Left renal cortex interstitium (tissue), 4 donors: Measurements from ENCODE around the gene TTC34. TPM values are rescaled to one million over a fixed set of nuclear protein-coding genes. Genes with fewer than 3 reads are reported as not detected.
"Not testable (repeated sequence)": the region's sequence is repeated elsewhere in the genome, so short reads cannot be mapped to it uniquely, and the experiment has no call there.

Experiments
- DNase-seq, 4 donors: peaks; one replicate each; pipeline ENCODE4 v3.0.0-alpha.2; 2013; ENCODE audit warnings: low read depth in 4 of 4, low spot score in 2 of 4, missing footprints in 1 of 4
- polyA plus RNA-seq, 4 donors: library from polyadenylated mRNA; unstranded; fragments of 120-200 nt; gene quantifications; one replicate each; pipeline ENCODE4 v1.2.1, GENCODE V29; 2013; ENCODE audit not compliant: insufficient read length in 4 of 4

Gene TTC34
- polyA plus RNA-seq, 4 donors: 0.49 to 1.5 (median 1.0) TPM

DNA sequence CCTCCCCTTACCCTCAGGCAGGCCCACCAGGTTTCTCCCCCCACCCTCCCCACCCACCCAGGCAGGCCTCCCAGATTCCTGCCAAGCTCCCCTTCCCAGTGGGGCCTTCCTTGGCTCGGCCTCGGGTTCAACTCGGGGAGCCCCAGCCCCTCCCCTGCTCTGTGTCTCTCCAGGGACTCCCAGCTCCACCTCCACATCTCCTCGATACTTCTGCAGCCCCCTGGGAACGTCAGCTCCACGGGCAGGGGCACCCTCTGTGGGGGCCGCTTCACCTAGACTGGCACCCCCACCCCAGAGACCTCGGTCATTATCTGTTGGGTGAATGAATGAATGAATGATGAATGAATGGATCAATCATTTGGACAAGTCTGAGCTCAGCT, 169.5 kb downstream of the TTC34 start:
- no peak for DNase-seq

DNA sequence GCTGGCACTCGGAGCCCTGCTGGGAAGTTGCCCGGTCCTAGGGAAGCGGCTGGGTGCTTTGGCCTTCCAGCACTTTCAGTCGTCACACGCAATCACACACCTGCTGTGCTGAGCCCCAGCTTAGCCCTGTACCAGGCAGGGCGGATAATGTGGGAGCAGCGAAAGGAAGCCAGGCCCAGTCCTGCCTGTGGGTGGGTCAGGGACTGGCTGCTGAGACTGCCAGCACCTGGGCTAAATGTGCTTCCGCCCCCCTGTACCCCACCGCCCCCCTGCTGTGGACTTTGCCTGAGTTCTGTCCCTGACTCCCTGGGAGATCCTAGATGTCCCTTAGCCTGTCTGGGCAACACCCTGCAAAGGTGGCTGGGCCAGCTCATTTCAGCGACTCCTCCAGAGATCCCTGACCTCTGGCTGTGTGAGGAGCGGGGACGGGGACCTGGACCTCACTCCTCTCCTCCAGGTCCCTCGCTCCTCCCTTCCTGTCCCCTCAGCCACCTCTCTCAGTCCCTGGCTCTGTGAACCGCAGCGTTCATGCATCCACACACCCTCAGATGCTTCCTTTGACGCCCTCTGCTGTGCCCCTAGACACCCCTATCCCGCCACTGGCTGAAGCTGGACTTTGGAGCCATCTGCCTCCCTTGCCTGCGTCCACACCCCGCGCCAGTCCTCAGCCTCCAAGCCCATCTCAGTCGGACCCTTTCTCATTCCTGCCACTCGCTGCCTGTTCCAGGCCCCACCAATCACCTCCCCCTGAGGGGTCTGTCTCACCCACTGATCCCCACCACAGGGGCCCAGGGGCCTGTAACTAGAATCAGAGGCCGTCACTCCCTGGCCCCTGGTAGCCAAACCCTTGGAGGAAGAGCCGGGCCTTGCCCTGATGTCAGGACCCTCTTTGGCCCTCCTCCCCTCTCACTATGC, 170.1 kb downstream of the TTC34 start:
- no peak for DNase-seq

DNA sequence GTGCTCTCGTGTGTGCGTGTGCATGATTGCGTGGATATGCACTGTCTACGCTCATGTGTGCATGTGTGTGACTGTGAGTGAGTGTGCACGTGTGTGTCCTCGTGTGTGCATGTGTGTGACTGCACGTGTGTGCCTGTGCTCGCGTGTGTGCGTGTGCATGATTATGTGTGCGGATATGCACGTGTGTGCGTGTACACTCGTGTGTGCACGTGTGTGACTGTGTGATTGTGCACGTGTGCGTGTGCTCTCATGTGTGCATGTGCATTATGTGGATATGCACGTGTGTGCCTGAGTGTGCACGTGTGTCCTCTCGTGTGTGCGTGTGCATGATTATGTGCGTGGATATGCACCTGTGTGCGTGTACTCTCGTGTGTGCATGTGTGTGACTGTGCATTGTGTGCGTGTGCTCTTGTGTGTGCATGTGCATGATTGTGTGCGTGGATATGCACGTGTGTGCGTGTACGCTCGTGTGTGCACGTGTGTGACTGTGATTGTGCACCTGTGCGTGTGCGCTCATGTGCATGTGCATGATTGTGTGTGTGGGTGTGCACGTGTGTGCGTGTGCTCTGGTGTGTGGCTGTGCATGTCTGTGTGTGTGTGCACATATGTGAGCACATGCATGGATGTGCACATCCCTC, 170.9 kb downstream of the TTC34 start:
- DNase-seq: no peak

DNA sequence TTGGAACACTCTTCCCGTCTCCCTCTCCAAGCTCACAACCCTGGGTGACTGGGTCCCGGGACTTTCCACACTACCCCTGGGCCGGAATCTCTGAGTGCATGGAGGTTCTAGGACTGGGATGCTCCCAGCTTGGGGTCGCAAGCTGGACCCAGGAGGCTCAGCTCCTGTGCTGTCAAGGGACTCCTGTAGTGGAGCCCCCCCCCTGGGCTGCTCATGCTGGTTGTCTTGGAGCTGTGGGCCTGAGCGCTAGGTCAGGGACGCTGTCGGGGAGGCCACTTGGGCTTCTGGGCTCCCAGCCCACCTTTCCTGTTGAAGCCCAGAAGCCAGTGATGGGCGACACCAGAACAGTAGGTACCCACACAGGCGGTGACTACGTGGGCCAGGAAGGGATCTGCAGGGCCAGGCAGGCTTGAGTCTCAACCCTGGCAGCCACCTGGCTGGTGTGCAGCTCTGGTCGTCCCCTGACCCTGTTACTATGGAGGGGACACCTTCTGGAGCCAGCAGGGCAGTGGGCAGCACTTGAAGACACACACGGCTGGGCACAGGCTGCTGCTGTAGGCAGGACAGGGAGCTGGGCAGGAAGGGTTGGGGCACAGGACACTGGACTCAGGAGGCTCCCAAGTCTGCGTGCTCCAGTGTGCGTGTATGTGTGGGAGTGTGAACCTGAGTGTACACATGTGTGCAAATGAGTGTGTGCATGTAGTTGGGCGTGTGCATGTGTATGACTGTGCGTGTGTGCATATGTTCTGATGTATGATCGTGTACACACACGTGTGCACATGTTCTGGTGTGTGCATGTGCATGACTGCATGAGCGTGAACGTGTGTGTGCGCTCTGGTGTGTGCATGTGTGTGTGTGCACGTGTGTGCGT, 171.6 kb downstream of the TTC34 start:
- DNase-seq: no peak

DNA sequence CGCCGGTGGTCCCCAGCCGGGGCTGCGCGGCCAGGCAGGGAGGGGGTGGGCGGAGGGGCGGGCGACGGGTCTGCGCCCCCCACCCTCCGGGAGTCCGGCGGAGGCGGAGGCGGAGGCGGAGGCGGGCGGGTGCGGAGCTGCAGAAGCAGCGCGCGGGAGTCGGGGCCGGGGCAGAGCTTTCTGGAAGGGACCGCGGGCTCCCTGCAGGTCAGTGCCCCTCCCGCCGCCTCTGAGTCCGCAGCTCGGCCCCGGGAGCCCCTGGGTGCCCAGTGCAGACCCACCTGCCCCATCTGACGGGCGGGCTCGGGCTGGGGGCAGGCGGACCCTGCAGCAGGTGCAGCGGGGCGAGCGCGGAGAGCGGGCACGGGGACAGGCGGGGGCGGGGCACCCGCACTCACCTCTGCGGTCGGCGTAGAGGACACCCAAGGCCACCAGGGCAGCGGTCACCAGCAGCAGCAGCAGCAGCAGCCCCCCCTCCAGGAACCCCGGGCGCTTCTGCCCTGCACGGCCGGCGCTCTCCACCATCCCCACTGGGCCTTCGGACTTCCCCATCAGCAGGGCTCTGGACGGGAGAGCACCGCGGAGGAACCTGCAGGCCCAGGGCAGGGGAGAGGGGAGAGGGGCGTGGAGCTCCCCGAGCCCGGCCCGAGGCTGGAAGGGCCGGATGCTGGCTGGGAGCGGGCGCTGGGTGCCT, 172.4 kb downstream of the TTC34 start:
- DNase-seq: no peak

DNA sequence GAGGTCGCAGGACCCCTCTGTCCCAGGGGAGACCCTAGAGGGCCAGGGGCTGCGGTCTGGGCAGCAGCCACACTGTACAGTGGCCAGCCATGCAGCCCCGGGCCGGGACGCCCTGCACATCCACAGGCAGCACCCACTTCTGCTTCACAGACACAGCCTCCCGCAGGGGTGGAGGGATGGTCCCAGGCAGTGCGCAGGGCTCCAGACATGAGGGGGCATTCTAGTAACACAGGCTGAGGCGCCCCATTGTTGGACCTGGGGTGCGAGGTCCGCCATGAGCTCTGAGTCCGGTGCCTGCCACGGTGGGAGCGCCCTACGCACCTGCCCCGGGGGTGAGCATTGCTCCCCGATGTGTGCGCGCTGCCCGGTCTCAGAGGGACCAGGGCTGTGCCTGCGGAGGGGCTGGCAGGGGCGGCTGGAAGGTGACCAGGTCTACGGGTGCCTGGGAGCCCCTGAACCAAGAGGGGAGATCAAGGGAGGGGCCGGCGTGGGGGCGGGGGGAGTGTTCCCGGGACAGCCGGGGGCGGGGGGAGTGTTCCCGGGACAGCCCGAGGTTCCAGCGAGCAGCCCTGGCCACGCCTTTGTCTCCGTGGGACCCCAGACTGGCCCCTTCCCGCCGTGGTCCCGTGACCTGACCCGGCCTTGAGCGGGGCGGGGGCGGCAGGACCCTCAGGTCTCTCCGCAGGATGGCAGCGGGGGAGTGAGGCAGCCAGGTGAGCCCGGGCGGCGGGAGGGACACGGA, 173.1 kb downstream of the TTC34 start:
- DNase-seq: no peak

DNA sequence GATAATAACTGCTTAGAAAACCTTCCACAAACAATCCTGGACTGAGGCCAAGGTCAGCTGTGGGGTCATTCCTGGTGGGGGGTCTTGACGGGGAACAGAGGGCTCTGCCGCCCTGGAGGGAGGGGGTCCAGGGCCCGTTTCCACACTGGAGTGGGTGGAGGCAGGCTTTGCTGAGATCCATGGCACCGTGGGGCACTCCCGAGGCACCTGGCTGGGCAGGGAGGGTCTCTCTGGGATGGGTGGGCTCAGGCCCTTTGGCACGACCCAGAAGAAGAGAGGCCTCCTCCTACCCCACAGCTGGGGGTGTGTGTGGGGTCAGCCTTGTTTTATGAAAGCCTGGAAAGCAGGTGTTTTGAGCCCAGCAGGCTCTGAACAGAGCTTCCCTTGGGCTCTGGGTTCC, 173.7 kb downstream of the TTC34 start:
- no peak for DNase-seq

DNA sequence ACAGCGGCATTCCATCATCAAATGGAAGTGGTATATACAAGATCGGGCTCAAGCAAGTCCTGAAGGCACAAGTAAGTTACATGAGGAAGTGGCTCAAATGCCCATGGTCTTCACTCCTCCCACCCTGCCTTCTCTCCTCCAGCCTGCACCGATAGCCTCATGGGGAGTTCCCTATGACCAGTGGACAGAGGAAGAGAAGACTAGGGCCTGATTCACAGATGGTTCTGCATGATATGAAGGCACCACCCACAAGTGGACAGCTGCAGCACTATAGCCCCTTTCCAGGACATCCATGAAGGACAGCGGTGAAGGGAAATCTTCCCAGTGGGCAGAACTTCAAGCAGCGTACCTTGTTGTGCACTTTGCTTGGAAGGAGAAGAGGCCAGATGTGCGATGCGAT, 175.7 kb downstream of the TTC34 start:
- not testable (repeated sequence) for DNase-seq

DNA sequence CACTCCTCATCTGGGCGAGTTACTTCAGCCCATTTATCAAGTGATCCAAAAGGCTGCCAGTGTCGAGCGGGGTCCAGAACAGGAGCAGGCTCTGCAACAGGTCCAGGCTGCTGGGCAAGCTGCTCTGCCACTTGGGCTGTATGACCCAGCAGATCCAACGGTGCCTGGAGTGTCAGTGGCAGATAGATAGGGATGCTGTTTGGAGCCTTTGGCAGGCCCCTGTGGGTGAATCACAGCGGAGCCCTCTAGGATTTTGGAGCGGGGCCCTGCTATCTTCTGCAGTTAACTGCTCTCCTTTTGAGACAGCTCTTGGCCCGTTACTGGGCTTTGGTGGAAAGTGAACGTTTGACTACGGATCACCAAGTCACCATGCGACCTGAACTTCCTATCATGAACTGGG, 176.2 kb downstream of the TTC34 start:
- DNase-seq: no peak

DNA sequence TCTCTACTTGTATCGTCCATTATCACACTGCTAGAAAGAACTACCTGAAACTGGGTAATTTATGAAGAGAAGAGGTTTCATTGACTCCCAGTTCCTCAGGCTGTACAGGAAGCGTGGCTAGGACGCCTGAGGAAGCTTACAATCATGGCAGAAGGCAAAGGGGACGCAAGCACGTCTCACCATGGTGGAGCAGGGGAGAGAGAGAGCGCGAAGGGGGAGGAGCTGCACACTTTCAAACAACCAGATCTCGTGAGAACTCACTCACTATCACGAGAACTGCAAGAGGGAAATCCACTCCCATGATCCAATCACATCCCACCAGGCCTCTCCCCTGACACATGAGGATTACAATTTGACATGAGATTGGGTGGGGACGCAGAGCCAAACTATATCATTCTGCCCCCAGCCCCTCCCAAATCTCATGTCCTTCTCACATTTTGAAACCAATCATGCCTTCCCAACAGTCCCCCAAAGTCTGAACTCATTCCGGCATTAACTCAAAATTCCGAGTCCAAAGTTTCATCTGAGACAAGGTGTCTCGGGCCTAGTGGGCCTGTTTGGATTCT, 176.7 kb downstream of the TTC34 start:
- no peak for DNase-seq

DNA sequence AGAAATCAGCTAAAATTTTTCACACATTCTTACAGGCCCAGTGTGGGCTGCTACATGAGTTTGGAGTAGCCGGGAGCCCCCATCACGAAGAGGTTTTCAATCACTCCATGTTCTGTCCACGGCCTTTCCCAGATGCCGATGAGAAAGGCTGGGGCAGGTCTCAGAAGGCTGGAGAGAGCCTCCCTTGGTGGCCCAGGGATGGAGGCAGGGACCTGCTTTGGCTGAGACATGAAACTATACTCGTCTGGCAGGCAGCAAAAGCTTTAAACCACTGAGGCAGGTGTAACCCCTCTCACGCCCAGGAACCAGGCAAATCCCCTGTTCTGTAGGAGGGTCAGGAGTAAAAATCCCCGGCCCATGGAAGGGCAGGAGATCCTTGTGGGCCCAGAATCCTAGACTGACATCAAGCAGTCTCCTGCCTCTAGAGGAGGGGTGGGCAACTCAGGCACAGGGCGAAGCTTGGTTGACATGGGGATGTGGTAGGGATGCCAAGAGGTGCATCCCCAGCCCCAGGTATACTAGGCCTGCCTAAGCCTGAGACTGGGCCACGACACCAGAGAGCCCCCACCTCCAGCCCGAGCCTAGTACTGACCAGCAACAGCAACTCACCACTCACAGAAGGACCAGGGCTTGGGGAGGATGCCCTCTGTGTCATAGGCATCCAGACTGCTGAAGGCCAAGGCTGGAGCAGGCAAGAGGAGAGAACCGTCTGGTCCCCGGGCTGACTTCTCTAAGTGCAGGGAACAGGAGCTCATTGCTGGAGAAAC, 177.7 kb downstream of the TTC34 start:
- DNase-seq: no peak

DNA sequence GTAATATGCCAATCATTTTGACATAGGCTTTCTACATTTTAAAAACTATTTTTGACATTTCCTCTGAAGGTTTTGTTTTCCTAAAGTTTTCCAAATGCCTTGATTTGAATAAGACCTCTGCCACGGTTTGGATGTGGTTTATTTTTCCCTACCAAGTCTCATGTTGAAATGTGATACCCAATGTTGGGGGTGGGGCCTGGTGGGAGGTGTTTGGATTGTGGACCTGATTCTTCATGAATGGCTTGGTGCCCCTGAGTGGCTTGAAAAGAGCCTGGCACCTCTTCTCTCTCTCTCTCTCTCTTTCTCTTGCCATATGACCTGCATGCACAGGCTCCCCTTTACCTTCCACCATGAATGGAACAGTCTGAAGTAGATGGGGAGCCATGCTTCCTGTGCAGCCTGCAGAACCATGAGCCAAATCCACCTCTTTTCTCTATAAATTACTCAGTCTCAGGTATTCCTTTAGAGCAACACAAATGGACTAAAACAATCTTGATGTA, 183.5 kb downstream of the TTC34 start:
- no peak for DNase-seq

DNA sequence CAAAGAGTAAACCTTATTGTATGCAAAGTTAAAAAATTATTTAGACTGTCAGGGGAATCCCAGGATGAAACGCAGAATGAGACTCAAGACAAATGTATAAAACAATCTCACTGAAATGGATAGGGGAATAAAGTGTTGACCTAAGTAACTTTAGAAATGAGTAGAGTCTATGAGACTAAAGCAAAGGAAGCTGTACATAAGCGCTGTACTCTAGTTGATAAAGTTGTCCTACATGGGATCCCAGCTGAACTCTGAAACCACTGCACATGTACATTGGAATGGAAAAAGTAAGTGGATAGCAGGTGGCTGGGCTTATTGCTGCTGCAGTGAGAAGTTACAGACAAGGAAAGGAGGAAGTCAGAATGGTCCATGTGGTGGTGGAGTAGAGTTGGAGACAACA, 187.3 kb downstream of the TTC34 start:
- DNase-seq: no peak

DNA sequence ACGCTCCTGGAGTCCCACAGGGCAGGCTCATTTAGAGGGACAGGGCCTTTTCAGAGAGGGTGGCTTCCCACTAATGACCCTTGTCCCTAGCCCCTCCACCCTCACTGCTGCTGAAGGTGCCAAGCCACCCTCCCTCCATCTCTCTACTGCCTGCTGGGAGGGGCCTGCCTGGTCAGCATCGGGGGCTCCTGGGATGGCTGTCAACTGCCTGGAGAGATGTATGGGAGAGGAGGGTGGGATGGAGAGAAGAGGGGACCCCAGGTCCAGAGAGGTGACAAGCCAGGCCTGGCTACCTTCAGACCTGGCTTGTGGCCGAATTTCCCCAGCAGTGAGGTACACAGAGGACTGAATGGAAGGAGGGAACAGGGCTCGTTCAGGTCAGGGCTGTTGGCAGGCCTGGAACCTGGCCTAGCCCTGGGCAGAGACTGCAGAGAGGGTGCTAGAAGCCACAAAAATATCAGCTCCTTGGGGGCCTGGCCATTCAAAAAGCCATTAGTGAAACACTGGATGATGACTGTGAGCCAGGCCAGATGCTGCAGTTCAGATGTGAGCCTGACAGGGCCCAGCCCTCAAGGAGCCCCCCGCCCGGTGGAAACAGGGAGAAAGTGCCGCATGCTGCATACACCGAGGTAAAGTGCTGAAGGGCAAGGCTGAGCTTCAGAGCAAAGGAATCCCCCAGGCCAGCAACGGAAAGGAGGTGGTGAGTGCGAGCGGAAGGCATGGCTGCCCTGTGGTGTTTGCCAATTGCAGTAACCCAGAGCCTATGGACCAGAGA, 188.7 kb downstream of the TTC34 start:
- DNase-seq: no peak

DNA sequence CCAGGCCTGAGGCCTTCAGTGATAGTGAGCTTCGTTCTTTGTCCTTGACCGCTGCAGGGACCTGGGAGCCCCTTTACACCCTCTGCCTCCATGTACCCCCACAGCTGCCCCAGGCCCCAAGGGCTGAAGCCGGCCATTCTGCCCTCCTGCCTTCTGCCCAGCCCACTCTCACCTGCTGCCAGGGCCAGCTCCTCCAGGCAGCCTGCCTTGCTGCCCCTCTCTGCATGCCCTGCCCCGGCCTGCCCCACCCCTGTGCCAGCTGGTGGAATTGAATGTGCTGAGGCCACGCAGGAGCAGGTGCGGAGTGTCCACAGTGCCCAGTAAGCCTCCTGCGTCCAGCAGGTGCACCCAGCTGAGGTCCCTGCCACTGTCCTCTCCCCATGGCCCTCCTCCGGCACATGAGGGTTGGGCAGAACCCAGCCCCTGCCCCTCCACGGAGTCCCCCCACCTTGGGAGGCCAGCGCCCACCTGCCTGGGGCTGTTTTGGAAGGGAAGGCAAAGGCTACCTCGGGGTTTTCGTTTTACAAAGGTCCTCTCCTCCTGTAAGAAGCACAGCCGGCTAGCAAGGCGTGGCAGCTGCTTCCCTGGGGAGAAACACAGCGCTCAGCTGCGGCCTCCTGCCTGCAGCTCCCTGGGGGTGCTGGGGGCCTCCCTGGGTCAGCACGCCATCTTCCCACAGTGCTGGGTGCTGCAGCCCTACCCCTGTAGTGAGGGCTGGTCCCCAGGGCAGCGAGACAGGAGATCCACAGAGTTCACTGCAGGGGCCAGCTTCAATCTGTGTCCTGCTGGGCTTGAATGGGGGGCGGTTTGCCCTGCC, 189.7 kb downstream of the TTC34 start:
- DNase-seq: no peak

DNA sequence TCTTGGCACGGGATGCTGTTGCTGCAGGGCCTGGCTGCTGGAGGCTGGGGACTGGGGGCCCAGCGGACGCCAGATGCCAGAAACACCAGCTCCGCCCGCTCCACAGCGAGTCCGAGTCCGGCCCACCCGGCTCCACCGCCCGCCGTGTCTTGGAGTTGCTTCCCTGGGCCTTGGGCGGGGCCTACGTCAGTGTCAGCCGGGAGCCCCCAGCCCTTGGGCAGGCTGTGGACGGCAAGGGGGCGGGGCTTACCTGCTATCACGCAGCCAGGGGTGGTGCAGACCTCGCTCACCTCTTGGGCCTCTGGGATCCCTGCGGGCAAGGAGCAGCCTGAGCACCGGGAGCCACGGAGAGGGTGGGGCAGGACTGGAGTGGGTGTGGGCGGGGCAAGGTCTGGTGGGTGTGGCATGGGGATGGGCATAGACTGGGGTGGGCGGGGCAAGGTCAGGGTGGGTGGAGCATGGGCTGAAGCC, 190.4 kb downstream of the TTC34 start:
- DNase-seq: no peak
